GM21529 (cell line): ENCODE results near the gene AVPR2.

ENCODE experiments used
- ATAC-seq: cut with Tn5 transposase; IDR thresholded peaks from one replicate; pipeline ENCODE4 v1.9.1; 2021; ENCODE audit not compliant: unreplicated experiment

AVPR2 gene

DNA sequence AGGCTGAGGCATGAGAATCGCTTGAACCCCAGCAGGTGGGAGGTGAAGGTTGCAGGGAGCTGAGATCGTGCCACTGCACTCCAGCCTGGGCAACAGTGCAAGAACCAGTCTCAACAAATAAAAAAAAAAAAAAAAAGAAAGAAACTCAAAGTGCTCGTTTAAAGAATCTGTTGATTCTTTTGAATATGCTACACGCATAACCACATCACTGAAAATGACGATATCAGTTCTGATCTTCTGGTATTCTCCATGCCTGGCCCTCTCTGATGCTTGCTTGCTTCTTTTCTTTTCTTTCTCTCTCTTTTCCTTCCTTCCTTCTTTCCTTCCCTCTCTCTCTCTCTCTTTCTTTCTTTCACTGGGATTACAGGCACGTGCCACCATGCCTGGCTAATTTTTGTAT is 7.3 kb downstream of the AVPR2 start:
- ATAC-seq, result no peak

DNA sequence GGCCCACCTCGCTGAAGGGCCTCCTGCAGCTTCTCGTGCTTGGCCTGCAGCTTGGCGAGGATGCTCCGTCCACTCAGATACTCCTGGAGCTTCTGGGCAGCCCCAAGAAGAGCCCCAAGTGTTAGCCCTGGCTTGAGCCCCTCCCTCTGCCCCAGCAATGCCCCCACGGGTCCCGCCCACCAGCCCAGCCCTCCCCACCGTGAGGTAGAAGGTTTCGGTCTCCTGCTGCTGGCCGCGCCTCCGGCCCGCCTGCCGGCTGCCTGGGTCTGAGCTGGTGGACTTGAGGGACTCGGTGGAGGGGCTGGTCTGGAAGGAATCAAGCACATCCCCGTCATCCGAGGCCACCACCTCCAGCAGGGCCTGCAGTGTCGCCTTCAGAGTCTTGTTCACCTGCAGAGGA is 8.7 kb downstream of the AVPR2 start:
- no peak for ATAC-seq

DNA sequence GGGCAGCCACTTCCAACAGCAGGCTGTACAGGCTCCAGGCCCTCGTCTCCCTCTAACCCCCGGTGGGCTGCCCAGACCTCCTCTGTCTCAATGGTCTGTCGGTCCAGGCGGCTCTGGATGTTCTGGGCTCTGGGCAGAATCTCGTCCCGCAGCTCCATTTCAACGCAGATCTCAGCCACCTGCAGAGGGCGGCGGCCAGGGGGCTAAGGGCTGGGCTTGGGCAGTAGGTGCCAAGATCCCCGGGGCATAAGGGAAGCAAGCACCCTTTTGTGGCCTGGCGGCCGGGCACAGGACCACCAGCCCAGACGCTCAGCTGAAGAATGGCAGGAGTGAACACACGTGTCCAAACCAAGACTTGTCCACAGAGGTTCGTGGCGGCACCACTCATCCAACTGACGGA is 9.2 kb downstream of the AVPR2 start:
- ATAC-seq, result no peak

DNA sequence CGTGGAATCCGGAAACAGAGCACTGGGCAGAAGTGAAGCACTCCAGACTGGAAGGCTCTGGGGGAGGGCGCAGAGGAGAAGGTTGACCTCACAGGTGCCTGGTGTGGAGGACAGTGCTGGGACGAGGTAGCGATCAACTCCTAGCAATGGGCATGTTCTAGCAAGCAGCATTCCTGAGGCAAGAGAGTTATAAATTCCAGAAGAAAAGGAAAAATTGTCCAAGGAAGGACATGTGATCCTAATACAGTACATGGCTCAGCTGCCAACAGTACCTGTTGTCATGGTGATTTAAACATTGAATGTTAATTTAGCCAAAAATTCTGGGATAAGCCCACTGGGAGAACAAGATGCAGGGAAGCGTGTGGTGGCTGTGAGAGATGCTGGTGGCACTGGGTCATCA is 13.4 kb downstream of the AVPR2 start:
- ATAC-seq, result no peak

DNA sequence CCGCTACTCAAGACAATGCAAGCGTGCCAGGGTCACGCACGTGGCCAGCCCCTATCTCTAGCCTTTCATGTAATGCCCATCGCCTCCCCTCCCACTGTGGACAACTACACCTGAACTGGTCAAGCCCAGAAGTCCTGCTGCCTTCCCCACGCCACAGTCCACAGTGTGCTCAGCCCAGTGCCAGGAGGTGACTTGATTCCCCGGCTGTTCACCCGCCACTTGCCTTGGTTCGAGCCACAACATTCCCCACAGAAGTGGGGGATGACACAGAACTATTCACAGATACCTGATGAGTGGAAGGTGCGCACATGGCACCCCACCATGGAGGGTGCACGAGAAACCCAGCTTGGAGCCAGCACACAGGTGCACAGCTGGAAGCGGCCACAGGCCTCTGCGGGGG is 14.8 kb downstream of the AVPR2 start:
- no peak for ATAC-seq

DNA sequence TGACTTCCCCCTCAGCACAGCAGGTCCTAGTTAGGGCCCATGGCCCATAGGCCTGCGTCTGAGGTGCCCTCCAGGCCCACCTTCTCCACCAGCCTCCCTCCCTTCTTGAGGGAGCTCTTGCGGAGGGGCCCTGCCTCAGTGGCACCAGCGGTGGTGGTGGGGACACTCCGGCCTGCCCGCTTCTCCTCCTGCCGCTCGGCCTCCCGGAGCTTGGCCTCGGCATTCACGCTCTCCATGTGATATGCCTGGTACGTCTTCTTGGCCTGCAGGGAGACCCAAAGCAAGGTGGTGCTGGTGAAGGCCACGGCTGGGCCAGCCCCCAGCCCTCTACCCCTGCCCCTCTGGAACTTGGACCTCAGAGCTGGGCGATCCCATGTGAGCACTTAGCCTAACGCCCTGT is 16.1 kb downstream of the AVPR2 start:
- ATAC-seq, result no peak

DNA sequence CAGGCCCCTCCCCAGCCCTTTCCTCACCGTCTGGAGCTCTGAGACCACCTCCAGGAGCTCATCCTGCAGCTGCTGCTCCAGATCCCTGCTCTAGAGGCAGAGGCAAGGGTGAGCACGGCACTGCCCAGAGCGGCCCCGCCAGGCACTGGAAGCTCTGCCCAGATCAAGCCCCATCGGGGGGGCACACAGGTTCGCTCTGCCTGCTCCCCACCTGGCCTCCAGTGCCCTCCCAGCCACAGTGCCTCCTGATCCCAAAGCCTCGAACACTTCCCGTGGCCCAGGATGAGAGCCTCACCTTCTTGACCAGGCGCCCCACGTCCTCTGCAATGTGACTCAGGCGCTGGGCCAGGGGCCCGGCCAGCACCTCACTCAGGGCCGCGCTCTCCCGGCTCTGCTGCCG is 16.6 kb downstream of the AVPR2 start:
- no peak for ATAC-seq

DNA sequence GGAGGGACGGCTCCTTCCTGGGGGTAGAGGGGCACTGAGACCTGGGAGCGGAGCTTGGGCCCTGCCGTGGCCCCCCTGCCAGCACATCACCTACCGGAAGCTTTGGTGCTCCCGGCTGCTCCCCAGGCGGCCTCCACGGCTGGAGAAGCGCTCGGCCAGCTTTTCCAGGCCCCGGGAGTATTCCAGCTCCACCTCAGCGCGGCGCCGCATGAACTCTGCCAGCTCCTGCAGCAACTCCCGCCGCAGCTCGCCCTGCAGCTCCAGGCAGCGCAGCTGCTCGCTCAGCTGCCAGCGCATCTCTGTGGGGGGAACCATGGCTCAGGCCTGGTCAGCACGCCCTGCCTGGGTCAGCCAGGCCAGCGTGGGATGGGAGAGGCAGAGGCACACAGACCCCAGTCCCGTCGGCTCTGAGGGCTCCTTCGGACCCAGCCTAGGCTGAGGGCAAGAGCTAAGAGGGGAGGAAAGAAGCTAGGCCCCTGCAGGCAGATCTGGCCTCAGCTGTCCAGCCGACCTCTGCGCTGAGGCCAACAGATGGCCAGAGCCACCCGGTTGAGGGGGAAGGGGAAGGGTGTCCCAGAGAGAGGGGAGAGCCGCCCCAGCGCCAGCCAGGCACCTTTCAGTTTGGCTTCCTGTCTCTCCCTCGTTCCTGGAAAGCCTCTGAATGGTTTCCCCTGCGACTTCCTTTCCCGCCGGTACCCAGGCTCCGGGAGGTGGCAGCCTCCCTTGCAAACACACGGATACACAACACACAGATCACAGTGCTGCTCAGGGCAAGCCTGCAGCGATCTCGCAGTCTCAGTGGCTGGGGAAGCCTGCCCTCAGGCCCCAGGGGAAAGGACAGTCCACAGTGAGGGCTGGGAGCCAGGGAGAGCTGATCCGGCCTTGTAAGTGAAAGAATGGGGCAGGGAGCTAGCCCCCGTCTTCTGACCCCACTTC is 17.3 kb downstream of the AVPR2 start:
- ATAC-seq, result no peak

DNA sequence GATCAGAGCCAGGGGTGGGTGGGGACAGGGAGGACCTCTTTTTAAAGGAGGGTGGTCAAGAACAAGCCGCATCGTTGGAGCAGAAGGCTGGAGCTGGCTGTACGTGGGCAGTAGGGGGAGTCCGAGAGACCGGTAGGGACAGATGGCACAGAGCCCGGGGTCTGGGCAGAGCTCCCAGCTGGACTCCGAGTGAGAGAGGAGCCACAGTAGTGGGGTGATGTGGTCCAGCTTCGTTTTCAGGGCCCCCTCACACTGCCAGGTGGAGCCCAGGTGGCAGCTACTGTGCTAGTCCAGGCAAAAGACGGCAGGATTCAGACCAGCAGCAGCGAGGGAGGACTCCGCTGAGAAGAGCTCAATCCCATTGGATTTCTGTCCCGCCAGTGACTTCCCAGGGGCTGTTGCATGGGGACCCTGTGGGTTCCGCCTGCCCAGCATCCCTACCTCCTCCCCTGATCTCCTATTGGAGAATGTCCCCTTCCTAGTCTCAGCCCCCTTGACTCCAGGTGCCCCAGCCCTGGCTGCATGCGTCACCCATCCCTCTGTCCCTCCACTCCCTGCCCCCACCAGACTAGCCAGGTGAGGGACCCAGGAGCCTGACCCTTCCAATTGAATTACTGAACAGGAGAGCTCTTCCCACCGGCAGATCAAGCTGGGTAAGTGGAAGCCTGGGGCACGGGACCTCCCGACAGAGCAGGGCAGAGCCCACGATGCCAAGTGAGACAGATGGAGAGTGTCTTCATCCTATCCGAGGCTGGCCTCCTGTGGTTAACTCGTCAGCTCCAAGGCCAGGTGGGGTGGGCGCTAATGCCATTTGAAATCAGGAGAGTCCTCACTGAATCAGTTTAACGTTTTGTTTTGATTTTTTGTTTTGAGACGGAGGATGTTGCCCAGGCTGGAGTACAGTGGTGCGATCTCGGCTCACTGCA is 18.7 kb downstream of the AVPR2 start:
- ATAC-seq, result no peak

DNA sequence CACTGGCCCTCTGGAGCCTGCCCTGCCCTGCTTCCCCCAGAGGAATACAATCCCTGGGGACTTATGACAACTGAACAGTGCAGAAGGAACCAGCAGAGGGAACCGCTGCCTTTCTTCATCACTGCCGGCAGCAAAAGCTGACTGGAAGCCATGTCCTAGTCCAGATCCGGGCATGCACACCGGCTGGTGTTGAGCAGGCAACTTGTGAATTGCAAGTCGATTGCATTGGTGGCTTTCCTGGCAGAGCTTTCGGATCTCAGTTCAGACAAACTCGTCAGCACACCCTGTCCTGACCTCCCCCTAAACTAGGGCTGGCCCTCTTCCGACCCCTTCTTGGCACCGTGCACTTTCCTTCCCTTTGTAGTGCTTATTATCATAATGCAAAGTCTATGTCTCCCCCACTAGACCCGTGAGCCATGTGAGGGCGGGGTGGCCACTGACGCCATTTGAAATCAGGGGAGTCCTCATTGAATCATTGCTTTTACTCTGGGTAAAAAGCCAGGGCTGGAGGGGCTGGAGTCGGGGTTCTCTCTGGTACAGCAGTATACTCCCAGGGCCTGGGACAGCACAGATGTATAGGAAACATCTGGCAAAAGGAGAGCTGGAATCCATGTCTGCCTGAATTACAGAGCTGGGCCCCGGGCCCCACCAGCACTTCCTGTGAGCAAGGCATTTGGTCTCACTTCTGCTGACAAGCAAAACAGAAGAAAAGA is 19.8 kb downstream of the AVPR2 start:
- no peak for ATAC-seq

DNA sequence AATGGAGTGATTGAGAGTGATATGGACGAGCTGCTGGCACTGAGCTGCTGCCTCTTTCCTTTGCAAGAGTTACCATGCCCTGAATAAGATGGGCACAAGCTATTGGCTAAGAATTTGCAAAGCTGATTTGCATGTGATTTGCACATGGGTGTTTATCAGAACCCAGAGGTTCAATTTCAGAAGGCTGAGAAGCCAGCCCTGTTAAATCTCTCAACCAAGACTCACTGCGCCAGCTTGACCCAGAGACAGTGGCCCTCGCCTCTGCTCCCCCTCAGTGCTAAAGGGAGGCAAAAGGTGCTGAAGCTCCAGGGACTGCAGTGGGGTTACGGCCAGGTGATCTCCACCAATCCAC is 20.9 kb downstream of the AVPR2 start:
- no peak for ATAC-seq

DNA sequence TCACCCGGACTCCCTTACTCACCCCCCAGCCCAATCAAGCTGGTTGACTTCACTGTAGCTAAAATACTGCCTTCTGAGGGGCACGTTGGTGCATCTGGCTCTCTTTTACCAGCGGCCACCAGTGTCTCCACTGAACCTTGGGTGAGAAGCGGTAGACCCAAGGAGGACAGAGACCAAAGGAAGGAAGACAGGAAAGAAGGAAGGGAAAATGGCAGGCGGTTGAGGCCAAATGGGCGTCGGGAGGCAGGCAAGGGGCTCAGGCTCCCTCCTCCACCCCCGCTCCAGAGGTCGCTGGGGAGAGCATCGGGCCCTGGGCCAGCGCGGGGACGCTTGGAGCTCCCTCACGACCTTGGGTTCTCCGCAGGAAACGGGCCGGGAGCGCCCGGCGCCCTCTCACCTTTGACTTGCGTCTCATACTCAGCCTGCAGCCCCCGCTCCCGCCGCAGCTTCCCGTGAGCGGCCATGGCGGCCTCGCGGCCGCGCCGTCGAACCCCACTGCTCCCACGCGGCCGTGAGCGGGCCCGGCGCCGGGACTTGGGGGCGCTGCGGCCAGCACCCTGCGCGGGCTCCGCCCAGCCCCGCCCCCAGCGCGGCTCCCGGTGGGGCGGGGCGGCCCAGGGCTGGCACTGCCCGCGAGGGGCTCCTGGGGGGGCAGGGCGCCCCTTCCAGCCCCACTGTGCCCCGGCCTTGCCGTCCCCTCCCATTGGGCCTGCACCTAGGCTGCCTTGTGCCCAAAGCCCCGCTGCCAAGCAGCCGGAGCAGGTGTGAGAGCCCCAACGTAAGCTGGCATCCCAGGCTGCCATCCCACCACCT is 21.5 kb downstream of the AVPR2 start, which contains the start of gene ARHGAP4:
TSS of gene ARHGAP4 (minus strand) at position 526 of the 813 bp plus-strand sequence. CDS start at position 464, 62 bp downstream.
- no peak for ATAC-seq

DNA sequence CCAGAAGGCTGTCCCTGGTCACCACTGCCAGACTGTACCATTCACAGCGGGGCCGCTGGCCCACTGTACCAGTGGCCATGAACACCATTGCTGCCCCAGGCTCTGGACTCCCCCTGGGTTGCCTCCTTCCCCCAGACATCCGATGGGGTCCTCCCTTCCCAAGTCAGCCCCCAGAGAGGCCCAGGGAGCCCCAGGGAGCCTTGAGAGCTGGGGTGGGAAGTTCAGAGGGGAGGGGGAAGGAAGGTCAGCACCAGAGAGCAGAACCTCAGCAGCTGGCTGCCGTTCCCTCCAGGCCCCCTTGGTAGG is 22.0 kb downstream of the AVPR2 start:
- ATAC-seq, result peak; percentile 0

DNA sequence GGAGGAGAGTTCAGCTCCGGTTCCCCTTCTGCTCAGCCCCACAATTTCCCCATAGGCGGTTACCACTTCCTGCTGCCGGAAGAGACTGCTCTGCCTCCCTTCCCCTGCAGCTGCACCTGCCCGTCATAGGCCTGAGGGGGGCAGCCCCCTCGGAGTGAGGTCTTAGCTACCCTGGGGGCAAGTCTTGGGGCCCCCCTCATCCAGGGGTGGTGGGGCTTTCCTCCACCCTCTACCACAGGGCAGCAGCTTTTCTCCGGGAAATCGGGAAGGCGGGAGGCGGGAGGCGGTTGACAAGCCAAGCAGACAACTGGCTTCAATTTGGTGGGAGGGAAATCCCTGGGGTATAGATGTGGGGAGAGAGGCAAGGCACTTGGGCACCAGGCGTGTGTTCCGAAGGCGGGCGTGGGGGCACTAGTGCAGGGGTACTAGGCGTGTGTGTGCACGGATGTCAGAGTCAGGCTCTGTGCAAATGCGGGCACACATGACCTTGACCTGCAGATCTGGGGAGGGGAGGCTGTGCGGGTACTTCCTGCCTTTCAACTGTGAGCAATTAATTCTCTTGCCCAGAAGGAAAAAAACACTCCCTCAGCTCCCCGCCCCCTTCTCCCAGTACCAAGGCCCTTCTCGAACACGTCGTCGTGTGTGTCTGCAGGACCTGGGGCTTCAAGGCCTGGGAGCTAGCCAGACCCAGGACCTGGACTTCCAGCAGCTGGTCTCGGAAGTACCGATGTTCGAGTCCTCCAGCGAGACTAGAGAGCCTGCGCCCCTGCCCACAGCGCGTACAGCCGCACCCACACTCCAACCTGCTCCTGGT is 22.6 kb downstream of the AVPR2 start:
- peak; percentile 45 for ATAC-seq

DNA sequence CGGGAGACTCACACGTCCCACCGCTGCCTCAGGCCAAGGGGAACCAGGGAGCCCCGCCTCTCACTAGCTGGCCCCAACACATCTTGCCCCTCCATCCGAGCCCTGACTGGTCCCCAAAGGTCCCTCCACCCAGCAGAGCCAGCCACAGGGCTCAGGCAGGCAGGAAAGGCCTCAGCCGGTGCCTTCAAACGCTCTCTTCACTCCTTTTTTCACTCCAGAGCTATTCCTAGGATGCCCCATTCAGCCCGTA is 23.1 kb downstream of the AVPR2 start:
- no peak for ATAC-seq

DNA sequence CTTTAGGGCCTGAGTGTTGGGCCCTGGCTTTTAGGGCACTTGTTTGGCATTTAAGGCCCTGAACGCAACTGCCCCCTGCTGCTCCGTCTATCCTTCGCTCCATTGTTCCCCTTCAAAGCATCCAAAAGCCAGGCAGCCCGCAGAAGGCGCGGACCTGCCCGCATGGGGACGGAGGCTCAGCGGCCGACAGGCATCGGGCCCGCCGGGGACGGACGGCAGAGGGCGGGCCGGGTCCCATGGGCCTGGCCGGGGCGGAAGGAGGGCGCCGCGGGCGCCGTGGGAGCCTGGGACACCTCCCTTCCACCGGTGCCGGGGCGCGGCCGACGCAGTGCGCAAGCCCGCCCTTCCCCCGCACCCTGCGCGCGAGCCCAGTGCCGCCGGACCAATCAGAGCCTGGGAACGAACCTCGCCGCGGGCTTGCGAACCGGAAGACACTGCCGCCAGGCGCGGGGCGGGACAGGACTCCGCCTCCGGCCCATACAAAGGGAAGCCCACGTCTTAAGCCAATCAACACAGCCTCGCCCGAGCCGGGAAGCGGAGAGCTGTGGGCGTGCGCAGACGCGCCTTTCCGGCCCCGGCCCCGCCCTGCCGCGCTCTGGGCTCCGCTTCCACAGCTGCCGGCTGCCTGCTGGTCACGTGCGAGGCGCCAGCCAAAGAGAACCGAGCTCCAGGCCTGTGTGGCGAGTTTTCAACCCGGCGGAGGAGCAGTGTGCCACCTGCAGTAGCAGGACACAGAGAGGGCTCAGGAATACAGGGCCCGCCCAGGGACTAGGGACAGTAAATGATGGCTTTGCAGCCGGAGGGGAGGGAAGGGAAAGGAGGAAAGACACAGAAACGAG is 23.7 kb downstream of the AVPR2 start:
- peak; percentile 84 for ATAC-seq

DNA sequence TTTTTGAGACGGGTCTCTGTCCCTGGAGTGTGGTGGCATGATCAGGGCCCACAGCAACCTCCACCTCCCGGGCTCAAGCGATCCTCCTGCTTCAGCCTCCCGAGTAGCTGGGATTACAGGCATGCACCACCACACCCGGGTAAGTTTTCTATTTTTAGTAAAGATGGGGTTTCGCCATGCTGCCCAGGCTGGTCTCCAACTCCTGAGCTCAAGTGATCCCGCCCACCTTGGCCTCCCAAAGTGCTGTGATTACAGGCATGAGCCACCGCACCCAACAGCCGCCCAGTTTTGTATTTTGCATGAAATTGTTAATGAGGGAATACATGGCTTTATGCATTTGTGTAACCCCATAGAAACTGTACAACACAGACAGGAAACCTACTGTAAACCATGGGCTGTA is 24.4 kb downstream of the AVPR2 start:
- ATAC-seq, result no peak

DNA sequence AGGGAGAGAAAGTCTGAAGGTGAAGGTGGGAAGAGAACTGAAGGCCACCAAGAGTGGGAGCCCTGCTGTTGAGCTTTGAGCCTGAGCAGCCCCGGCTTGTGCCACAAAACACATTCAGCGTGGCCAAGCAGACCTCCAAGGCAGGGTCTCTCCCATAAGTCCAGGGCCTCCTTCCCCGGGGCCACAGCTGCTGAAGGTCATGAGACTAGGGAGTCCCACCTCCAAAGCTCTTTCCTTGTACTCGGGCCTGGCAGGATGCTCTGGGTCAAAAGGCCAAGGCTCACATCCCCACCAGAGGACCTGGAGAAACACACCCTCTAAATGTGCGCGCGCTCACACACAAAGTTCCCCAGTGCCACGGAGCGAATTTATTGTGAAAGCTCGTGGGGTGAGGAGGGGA is 25.1 kb downstream of the AVPR2 start:
- no peak for ATAC-seq
